HG03066 (cell line): ENCODE data around the gene SLC25A26.
"Not testable (repeated sequence)": the region's sequence is repeated elsewhere in the genome, so short reads cannot be mapped to it uniquely, and the experiment has no call there.

Experiments
- ATAC-seq: cut with Tn5 transposase; IDR thresholded peaks from one replicate; pipeline ENCODE4 v1.9.1; 2021; ENCODE audit warnings: low read depth; ENCODE audit not compliant: unreplicated experiment

The SLC25A26 gene

GRCh38 chr3:66267906-66268305, 47.1 kb downstream of the SLC25A26 start:
- ATAC-seq = no peak

- no peak for ATAC-seq
Measured at GRCh38 chr3:66268864-66269263, 48.1 kb downstream of the SLC25A26 start.

GRCh38 chr3:66269411-66269810, 48.6 kb downstream of the SLC25A26 start:
- no peak for ATAC-seq

GRCh38 chr3:66270288-66270687, 49.5 kb downstream of the SLC25A26 start:
- ATAC-seq = no peak

- no peak for ATAC-seq
Measured at GRCh38 chr3:66270701-66271100, 49.9 kb downstream of the SLC25A26 start.

GRCh38 chr3:66271231-66271630, 50.4 kb downstream of the SLC25A26 start:
- ATAC-seq = no peak

- no peak for ATAC-seq
Measured at GRCh38 chr3:66272016-66272415, 51.2 kb downstream of the SLC25A26 start.

GRCh38 chr3:66274837-66275236, 54.0 kb downstream of the SLC25A26 start:
- not testable (repeated sequence) for ATAC-seq

GRCh38 chr3:66276705-66277274, 56.0 kb downstream of the SLC25A26 start:
- ATAC-seq = peak; percentile 52

GRCh38 chr3:66279168-66279567, 58.4 kb downstream of the SLC25A26 start:
- no peak for ATAC-seq

GRCh38 chr3:66280304-66280703, 59.5 kb downstream of the SLC25A26 start:
- ATAC-seq = no peak

- ATAC-seq = not testable (repeated sequence)
Measured at GRCh38 chr3:66291922-66292321, 71.1 kb downstream of the SLC25A26 start.

GRCh38 chr3:66297260-66297873, 76.6 kb downstream of the SLC25A26 start:
- no peak for ATAC-seq

GRCh38 chr3:66297900-66298299, 77.1 kb downstream of the SLC25A26 start:
- ATAC-seq = no peak

- ATAC-seq = no peak
Measured at GRCh38 chr3:66298591-66298990, 77.8 kb downstream of the SLC25A26 start.

- ATAC-seq = not testable (repeated sequence)
Measured at GRCh38 chr3:66299085-66299484, 78.3 kb downstream of the SLC25A26 start.

GRCh38 chr3:66299891-66300290, 79.1 kb downstream of the SLC25A26 start:
- no peak for ATAC-seq

GRCh38 chr3:66302288-66302687, 81.5 kb downstream of the SLC25A26 start:
- peak; percentile 50 for ATAC-seq

GRCh38 chr3:66303491-66303901, 82.7 kb downstream of the SLC25A26 start:
- ATAC-seq = no peak

- no peak for ATAC-seq
Measured at GRCh38 chr3:66304293-66304692, 83.5 kb downstream of the SLC25A26 start.

GRCh38 chr3:66306086-66306485, 85.3 kb downstream of the SLC25A26 start:
- not testable (repeated sequence) for ATAC-seq

GRCh38 chr3:66306991-66307390, 86.2 kb downstream of the SLC25A26 start:
- not testable (repeated sequence) for ATAC-seq
